Cardiac fibroblast (primary cell): ENCODE results near the gene AGTR2.
"Not testable (repeated sequence)": the region's sequence is repeated elsewhere in the genome, so short reads cannot be mapped to it uniquely, and the experiment has no call there.

Source experiments
- DNase-seq, 2 donors: peaks; one replicate each; pipeline versions ENCODE4 v3.0.0 to v3.0.0-alpha.2; 2010; ENCODE audit warnings: low read depth in 2 of 2
- H3K4me3 ChIP-seq, 2 donors: replicated peaks in 1 of 2; 1 replicate in 1 of 2; 2 replicates in 1 of 2; pipeline ENCODE4 v1.5.1; 2011; ENCODE audit warnings: low read depth in 2 of 2, low read length in 2 of 2, mild to moderate bottlenecking in 2 of 2, moderate library complexity in 1 of 2
- CTCF ChIP-seq: IDR thresholded peaks from one replicate; pipeline ENCODE4 v1.5.1; 2011; ENCODE audit warnings: low read depth, mild to moderate bottlenecking, low read length, inconsistent platforms

Gene AGTR2

GRCh38 chrX:116194649-116195048, 24.1 kb downstream of the AGTR2 start:
- no peak for DNase-seq
- no peak for TF ChIP-seq CTCF
- H3K4me3 ChIP-seq: no peak overlapping the region

GRCh38 chrX:116198235-116198634, 27.7 kb downstream of the AGTR2 start:
- DNase-seq: no peak
- no peak for TF ChIP-seq CTCF

GRCh38 chrX:116198810-116199209, 28.3 kb downstream of the AGTR2 start:
- DNase-seq: peak in 1 of 2 donors; percentile 0
- TF ChIP-seq CTCF: no peak

More at GRCh38 chrX:116198235-116198634, 27.7 kb downstream of the AGTR2 start:
- H3K4me3 ChIP-seq: no peak overlapping the region

GRCh38 chrX:116204932-116205331, 34.4 kb downstream of the AGTR2 start:
- DNase-seq: peak; percentile 27 to 30
- peak; percentile 45 for TF ChIP-seq CTCF
- no peak overlapping the region for H3K4me3 ChIP-seq

More at GRCh38 chrX:116198810-116199209, 28.3 kb downstream of the AGTR2 start:
- no peak overlapping the region for H3K4me3 ChIP-seq

GRCh38 chrX:116213262-116213661, 42.7 kb downstream of the AGTR2 start:
- no peak overlapping the region for H3K4me3 ChIP-seq
- DNase-seq: no peak
- no peak for TF ChIP-seq CTCF

- DNase-seq: not testable (repeated sequence)
These were observed 46.5 kb downstream of the AGTR2 start for GRCh38 chrX:116217080-116217479.

More at GRCh38 chrX:116217080-116217479, 46.5 kb downstream of the AGTR2 start:
- not testable (repeated sequence) for H3K4me3 ChIP-seq
